ENCODE data around the gene REPIN1.

DNA sequence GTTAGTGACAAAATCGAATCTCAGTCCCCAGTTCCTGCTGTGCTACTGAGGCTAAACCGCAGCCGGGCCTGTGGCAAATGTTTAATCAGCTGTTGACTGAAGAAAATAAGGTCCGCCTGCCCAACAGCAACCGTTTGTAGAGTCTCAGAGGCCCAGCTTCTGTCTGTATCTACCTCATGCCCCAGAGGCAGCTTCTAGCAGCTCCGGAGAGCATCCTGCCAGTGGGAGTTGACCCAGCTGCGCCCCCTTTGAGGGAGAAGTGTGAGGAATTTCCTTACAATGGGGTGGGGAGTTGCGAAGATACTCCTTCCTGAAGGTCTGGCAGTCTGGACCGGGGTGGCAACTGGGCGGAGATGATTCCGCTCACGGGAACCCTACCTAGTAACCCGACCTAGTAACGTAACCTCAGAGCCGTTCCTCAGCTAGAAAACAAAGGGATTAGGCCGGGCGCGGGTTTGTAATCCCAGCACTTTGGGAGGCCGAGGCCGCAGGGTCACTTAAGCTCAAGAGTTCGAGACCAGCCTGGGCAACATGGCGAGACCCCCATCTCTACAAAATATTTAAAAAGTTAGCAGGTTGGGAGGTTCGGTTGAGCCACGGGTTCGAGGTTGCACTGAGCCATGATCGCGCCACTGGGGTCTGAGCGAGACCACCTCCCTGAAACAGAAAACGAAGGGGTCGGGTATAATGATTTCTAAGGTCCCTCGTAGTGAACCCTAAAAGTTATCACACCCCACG, 9.7 kb downstream of the REPIN1 start:
- TF ChIP-seq, protein P1, sequence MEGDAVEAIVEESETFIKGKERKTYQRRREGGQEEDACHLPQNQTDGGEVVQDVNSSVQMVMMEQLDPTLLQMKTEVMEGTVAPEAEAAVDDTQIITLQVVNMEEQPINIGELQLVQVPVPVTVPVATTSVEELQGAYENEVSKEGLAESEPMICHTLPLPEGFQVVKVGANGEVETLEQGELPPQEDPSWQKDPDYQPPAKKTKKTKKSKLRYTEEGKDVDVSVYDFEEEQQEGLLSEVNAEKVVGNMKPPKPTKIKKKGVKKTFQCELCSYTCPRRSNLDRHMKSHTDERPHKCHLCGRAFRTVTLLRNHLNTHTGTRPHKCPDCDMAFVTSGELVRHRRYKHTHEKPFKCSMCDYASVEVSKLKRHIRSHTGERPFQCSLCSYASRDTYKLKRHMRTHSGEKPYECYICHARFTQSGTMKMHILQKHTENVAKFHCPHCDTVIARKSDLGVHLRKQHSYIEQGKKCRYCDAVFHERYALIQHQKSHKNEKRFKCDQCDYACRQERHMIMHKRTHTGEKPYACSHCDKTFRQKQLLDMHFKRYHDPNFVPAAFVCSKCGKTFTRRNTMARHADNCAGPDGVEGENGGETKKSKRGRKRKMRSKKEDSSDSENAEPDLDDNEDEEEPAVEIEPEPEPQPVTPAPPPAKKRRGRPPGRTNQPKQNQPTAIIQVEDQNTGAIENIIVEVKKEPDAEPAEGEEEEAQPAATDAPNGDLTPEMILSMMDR (IDR thresholded peaks at IDR 0.05 in 4 of 5, conservative IDR thresholded peaks at IDR 0.05 in 1 of 5): no peak
- TF ChIP-seq POLR2A (IDR thresholded peaks at IDR 0.05): no peak

Data from gastrocnemius medialis (tissue), 4 donors.